ENCODE data around the gene FNDC3B. TPM values are rescaled to one million over a fixed set of nuclear protein-coding genes. Genes with fewer than 3 reads are reported as not detected.
A peak's percentile ranks its signal among the peaks of the same experiment; 100 is the strongest.

Gene FNDC3B
- total and polyA plus RNA-seq, 9 of the 15 experiments (the other 6 are each of a cell fraction or from before 2014, with no cell fraction given), result 7.0 to 35.8 (median 16.2) TPM

DNA sequence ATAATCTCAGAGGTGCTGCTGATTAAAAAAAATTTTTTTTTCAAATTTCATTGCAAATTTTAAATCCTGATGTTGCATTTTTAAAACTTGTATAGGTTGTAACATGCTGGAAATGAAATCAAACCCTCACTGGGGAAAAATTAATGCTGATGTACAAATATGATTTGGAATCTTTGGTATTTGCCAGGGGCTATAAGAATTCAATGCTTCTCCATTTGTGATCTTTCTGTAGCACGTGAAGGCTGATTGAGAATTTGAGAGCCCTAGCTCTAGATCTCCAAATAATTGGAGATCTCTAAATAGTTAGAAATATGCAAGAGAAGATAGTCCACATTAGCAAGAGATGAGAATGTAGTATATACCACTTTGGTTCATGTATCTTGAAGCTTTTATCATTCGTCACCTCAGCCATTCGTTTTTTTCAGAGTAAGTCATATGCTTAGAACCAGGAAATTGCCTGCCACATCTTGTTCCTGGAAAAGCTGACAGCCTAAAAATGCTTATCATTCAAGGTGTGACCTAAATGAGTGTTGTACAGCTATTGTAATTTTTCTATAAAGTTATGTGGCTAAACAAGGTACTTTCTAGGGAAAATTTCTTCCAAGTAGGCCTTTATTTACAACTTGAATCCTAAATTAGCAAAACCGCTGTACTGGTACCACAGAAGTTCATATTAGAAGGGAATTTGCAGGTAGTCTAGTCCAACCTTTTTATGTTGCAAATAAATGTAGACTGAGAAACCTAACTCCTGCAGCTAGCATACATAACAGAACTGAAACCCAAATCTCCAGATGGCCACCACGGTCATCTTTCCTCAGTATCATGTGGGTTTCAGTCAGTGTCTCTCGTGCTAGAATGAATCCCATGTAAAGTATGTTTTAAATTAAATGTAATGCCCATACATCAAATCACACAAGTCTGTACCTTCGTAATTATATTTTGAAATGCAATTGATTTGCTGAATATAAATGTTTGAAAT is 48.5 kb downstream of the FNDC3B start (continued):
- TF ChIP-seq, protein P1, sequence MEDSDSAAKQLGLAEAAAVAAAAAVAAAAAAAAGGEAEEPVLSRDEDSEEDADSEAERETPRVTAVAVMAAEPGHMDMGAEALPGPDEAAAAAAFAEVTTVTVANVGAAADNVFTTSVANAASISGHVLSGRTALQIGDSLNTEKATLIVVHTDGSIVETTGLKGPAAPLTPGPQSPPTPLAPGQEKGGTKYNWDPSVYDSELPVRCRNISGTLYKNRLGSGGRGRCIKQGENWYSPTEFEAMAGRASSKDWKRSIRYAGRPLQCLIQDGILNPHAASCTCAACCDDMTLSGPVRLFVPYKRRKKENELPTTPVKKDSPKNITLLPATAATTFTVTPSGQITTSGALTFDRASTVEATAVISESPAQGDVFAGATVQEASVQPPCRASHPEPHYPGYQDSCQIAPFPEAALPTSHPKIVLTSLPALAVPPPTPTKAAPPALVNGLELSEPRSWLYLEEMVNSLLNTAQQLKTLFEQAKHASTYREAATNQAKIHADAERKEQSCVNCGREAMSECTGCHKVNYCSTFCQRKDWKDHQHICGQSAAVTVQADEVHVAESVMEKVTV (CRISPR knock-in tag; IDR thresholded peaks at IDR 0.05), result no peak
- TF ChIP-seq RFX5 (IDR thresholded peaks at IDR 0.05; ENCODE audit: low read depth, low read length), result no peak
- TF ChIP-seq EP400 (IDR thresholded peaks at IDR 0.05), result 0 out of 2 replicates have a peak, but pooled peaks have one; percentile 27
- TF ChIP-seq, protein P2, sequence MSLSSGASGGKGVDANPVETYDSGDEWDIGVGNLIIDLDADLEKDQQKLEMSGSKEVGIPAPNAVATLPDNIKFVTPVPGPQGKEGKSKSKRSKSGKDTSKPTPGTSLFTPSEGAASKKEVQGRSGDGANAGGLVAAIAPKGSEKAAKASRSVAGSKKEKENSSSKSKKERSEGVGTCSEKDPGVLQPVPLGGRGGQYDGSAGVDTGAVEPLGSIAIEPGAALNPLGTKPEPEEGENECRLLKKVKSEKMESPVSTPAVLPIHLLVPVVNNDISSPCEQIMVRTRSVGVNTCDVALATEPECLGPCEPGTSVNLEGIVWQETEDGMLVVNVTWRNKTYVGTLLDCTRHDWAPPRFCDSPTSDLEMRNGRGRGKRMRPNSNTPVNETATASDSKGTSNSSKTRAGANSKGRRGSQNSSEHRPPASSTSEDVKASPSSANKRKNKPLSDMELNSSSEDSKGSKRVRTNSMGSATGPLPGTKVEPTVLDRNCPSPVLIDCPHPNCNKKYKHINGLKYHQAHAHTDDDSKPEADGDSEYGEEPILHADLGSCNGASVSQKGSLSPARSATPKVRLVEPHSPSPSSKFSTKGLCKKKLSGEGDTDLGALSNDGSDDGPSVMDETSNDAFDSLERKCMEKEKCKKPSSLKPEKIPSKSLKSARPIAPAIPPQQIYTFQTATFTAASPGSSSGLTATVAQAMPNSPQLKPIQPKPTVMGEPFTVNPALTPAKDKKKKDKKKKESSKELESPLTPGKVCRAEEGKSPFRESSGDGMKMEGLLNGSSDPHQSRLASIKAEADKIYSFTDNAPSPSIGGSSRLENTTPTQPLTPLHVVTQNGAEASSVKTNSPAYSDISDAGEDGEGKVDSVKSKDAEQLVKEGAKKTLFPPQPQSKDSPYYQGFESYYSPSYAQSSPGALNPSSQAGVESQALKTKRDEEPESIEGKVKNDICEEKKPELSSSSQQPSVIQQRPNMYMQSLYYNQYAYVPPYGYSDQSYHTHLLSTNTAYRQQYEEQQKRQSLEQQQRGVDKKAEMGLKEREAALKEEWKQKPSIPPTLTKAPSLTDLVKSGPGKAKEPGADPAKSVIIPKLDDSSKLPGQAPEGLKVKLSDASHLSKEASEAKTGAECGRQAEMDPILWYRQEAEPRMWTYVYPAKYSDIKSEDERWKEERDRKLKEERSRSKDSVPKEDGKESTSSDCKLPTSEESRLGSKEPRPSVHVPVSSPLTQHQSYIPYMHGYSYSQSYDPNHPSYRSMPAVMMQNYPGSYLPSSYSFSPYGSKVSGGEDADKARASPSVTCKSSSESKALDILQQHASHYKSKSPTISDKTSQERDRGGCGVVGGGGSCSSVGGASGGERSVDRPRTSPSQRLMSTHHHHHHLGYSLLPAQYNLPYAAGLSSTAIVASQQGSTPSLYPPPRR (CRISPR knock-in tag; IDR thresholded peaks at IDR 0.05; ENCODE audit: borderline replicate concordance), result no peak
- no peak for TF ChIP-seq U2AF2 (optimal IDR thresholded peaks at IDR 0.05; ENCODE audit: low read depth, low read length)
- no peak for TF ChIP-seq ZBTB17 (CRISPR knock-in tag; IDR thresholded peaks at IDR 0.05)
- TF ChIP-seq NCOA1 (IDR thresholded peaks at IDR 0.05; ENCODE audit: low read depth), result no peak
- no peak for TF ChIP-seq ZZZ3 (IDR thresholded peaks at IDR 0.05)
- TF ChIP-seq, protein P3, sequence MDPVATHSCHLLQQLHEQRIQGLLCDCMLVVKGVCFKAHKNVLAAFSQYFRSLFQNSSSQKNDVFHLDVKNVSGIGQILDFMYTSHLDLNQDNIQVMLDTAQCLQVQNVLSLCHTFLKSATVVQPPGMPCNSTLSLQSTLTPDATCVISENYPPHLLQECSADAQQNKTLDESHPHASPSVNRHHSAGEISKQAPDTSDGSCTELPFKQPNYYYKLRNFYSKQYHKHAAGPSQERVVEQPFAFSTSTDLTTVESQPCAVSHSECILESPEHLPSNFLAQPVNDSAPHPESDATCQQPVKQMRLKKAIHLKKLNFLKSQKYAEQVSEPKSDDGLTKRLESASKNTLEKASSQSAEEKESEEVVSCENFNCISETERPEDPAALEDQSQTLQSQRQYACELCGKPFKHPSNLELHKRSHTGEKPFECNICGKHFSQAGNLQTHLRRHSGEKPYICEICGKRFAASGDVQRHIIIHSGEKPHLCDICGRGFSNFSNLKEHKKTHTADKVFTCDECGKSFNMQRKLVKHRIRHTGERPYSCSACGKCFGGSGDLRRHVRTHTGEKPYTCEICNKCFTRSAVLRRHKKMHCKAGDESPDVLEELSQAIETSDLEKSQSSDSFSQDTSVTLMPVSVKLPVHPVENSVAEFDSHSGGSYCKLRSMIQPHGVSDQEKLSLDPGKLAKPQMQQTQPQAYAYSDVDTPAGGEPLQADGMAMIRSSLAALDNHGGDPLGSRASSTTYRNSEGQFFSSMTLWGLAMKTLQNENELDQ (CRISPR knock-in tag; IDR thresholded peaks at IDR 0.05; ENCODE audit: borderline replicate concordance), result no peak
- peak; percentile 52; the same call in 1 of the 2 replicates for TF ChIP-seq EP300 (IDR thresholded peaks at IDR 0.05; ENCODE audit: low read length)
- TF ChIP-seq HDAC3 (IDR thresholded peaks at IDR 0.05; ENCODE audit: borderline replicate concordance, partially characterized antibody), result no peak
- no peak for TF ChIP-seq MYNN (IDR thresholded peaks at IDR 0.05)
- TF ChIP-seq MYNN (CRISPR knock-in tag; IDR thresholded peaks at IDR 0.05), result no peak
- TF ChIP-seq, protein P4, sequence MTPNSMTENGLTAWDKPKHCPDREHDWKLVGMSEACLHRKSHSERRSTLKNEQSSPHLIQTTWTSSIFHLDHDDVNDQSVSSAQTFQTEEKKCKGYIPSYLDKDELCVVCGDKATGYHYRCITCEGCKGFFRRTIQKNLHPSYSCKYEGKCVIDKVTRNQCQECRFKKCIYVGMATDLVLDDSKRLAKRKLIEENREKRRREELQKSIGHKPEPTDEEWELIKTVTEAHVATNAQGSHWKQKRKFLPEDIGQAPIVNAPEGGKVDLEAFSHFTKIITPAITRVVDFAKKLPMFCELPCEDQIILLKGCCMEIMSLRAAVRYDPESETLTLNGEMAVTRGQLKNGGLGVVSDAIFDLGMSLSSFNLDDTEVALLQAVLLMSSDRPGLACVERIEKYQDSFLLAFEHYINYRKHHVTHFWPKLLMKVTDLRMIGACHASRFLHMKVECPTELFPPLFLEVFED (CRISPR knock-in tag; conservative IDR thresholded peaks at IDR 0.05), result no peak
